Suprapubic skin (tissue), 3 donors: Measurements from ENCODE around the gene SLC5A11.

Experiments used
- EP300 ChIP-seq: sonication (generic); formaldehyde crosslinking; IDR thresholded peaks from one replicate; pipeline ENCODE4 v1.6.1; 2017; ENCODE audit warnings: antibody characterized with exemption
- TF ChIP-seq, protein P1 (sequence below), 2 donors: fragments of 200-600 bp in 1 of 2; fragments of 450-650 bp in 1 of 2; sonication (generic) in 1 of 2; IDR thresholded peaks; one replicate each; pipeline ENCODE4 v1.5.1; 2016 to 2019; ENCODE audit warnings: antibody characterized with exemption in 2 of 2, mild to moderate bottlenecking in 1 of 2, moderate library complexity in 1 of 2

DNA sequence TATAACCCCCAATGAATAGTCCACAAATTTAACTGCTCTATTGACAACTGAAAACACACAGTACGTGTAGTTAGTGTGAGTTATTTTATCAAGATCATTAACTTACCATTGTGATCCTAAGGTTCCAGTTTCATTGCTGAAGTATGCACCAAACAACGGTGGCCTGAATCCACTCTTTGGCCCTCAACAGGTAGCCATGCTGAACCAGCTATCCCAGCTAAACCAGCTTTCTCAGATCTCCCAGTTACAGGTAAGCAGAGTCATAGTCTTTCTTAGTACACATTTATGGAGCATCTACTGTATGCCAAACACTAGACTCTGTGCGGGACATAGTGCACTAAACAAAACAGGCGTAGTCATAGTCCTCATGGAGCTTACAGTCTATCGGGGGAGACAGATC lies 40.3 kb upstream of the SLC5A11 start:
- TF ChIP-seq, protein P1, sequence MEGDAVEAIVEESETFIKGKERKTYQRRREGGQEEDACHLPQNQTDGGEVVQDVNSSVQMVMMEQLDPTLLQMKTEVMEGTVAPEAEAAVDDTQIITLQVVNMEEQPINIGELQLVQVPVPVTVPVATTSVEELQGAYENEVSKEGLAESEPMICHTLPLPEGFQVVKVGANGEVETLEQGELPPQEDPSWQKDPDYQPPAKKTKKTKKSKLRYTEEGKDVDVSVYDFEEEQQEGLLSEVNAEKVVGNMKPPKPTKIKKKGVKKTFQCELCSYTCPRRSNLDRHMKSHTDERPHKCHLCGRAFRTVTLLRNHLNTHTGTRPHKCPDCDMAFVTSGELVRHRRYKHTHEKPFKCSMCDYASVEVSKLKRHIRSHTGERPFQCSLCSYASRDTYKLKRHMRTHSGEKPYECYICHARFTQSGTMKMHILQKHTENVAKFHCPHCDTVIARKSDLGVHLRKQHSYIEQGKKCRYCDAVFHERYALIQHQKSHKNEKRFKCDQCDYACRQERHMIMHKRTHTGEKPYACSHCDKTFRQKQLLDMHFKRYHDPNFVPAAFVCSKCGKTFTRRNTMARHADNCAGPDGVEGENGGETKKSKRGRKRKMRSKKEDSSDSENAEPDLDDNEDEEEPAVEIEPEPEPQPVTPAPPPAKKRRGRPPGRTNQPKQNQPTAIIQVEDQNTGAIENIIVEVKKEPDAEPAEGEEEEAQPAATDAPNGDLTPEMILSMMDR (IDR thresholded peaks at IDR 0.05) = no peak
- TF ChIP-seq EP300 = no peak
